Body of pancreas (tissue), 4 donors: Measurements from ENCODE around the gene TTC39C. TPM values are rescaled to one million over a fixed set of nuclear protein-coding genes. Genes with fewer than 3 reads are reported as not detected.

Experiments used
- ATAC-seq: fragments of 150-250 bp; one replicate; pipeline ENCODE4 v1.9.1; 2016
- DNase-seq, 4 donors: peaks; one replicate each; pipeline ENCODE4 v3.0.0-alpha.2; 2019
- H3K27ac ChIP-seq, 4 donors: fragments of 200-600 bp; sonication (generic); 1 replicate in 3 of 4; 2 replicates in 1 of 4; pipeline versions ENCODE4 v1.5.1 to v1.6.1; 2016 to 2019; ENCODE audit warnings: mild to moderate bottlenecking in 1 of 4, mixed read lengths in 1 of 4, moderate library complexity in 1 of 4
- H3K27me3 ChIP-seq, 2 donors: fragments of 200-600 bp; sonication (generic); one replicate each; pipeline ENCODE4 v1.6.0; 2016; ENCODE audit warnings: mild to moderate bottlenecking in 1 of 2
- H3K36me3 ChIP-seq, 2 donors: fragments of 200-600 bp; sonication (generic); replicated peaks in 1 of 2; 2 replicates each; pipeline ENCODE4 v1.5.1; 2016; ENCODE audit warnings: low read depth in 2 of 2; ENCODE audit not compliant: insufficient read depth in 1 of 2
- H3K4me1 ChIP-seq: fragments of 200-600 bp; sonication (generic); one replicate; pipeline ENCODE4 v1.6.0; 2016
- H3K4me3 ChIP-seq, 2 donors: fragments of 200-600 bp; sonication (generic); 1 replicate in 1 of 2; 2 replicates in 1 of 2; pipeline ENCODE4 v1.5.1; 2016 to 2019
- H3K9me3 ChIP-seq, 3 donors: fragments of 200-600 bp; sonication (generic); 1 replicate in 2 of 3; 2 replicates in 1 of 3; pipeline ENCODE4 v1.5.1; 2016
- POLR2A ChIP-seq, 3 donors: fragments of 450-650 bp; IDR thresholded peaks; one replicate each; pipeline ENCODE4 v1.6.1; 2016; ENCODE audit warnings: antibody characterized with exemption in 3 of 3, mild to moderate bottlenecking in 2 of 3
- WGBS, 2 donors: methylation state at CpG; one replicate each; pipeline ENCODE4 v1.1.5; 2017; 5-methylcytosine and 5-hydroxymethylcytosine counted together
- intact Hi-C: fragments of 100-400 bp; cut with DNase I; formaldehyde crosslinking; loops from one replicate; pipeline ENCODE4 v1.15.1; 2023
- total RNA-seq, 2 donors: library from RNA; depleted of rRNA; stranded (reverse); fragments of >200 nt; gene quantifications; one replicate each; pipeline ENCODE4 v1.1.0, GENCODE V29; 2016
- TF ChIP-seq, protein P1 (sequence below), 7 experiments: fragments of 450-650 bp in 4 of 7; fragments of 200-600 bp in 3 of 7; sonication (generic) in 3 of 7; IDR thresholded peaks; one replicate each; pipeline ENCODE4 v1.5.1; 2016 to 2019; ENCODE audit warnings: antibody characterized with exemption in 7 of 7

TTC39C gene
- total RNA-seq, 2 donors from 2014 or later = 20.1 to 21.8 TPM

DNA sequence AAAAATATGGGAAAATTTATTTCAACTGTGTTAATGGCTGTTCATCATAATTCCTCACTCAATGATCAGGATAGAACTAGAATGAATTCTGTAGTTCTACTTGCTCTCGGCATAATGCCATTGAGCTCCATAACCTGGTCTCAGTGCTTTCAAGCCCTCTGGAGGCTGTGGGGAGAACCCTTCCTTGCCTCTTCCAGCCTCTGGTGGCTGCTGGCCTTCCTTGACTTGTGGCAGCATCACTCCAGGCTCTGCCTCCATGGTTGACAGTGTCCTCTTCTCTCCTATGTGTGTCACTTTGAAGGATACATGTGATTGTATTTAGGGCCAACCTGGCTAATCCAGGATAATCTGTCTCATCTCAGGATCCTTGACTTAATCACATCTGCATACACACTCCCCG, 97.4 kb downstream of the TTC39C start:
- no peak for DNase-seq
- H3K27ac ChIP-seq = peak overlapping the region in 3 of 4 donors; percentile 85 to 94 (median 87)
- no peaks in the 10 kb centered on the region for H3K36me3 ChIP-seq
- H3K9me3 ChIP-seq = no peaks in the 10 kb centered on the region
- H3K4me3 ChIP-seq = no peak overlapping the region
- 64 to 65% methylated on average over 2 of the region's 2 CpGs for WGBS, 2 donors
- peaks cover 44% of the 10 kb centered on the region for H3K4me1 ChIP-seq
- intact Hi-C loops = no loop called here
- no peak for TF ChIP-seq POLR2A (IDR thresholded peaks at IDR 0.05)
- TF ChIP-seq, protein P1, sequence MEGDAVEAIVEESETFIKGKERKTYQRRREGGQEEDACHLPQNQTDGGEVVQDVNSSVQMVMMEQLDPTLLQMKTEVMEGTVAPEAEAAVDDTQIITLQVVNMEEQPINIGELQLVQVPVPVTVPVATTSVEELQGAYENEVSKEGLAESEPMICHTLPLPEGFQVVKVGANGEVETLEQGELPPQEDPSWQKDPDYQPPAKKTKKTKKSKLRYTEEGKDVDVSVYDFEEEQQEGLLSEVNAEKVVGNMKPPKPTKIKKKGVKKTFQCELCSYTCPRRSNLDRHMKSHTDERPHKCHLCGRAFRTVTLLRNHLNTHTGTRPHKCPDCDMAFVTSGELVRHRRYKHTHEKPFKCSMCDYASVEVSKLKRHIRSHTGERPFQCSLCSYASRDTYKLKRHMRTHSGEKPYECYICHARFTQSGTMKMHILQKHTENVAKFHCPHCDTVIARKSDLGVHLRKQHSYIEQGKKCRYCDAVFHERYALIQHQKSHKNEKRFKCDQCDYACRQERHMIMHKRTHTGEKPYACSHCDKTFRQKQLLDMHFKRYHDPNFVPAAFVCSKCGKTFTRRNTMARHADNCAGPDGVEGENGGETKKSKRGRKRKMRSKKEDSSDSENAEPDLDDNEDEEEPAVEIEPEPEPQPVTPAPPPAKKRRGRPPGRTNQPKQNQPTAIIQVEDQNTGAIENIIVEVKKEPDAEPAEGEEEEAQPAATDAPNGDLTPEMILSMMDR (IDR thresholded peaks at IDR 0.05) = no peak
- ATAC-seq = no peak
- no peaks in the 10 kb centered on the region for H3K27me3 ChIP-seq

DNA sequence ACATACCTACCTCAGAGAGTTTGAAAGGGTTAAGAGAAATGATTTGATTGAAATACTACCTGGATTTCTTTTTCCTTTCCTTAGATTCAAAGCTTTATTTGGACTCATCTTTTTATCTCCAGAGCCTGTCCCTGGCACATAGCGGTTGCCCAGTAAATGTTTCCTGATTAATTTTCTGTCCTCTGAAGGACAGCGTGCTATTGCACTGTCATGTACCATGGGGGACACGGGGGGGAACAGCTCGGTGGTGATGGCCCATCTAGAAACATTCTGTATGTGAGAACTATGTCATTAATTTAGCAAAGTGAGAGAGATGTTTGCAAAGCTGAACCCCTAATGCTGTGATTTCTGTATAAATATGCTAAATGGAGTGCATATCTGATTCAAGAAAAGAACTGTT, 97.9 kb downstream of the TTC39C start:
- intact Hi-C loops = no loop called here
- Histone ChIP-seq H3K36me3 (no peaks in the 10 kb centered on the region), H3K27ac (peak overlapping the region; percentile 85 to 94 (median 86)), H3K4me1 (peaks cover 44% of the 10 kb centered on the region), H3K27me3 (no peaks in the 10 kb centered on the region), H3K9me3 (no peaks in the 10 kb centered on the region), H3K4me3 (no peak overlapping the region)
- 46 to 48% methylated on average over 4 of the region's 4 CpGs for WGBS, 2 donors
- TF ChIP-seq, protein P1 (IDR thresholded peaks at IDR 0.05) = no peak
- TF ChIP-seq POLR2A (IDR thresholded peaks at IDR 0.05) = no peak
- DNase-seq = no peak
- ATAC-seq = no peak

DNA sequence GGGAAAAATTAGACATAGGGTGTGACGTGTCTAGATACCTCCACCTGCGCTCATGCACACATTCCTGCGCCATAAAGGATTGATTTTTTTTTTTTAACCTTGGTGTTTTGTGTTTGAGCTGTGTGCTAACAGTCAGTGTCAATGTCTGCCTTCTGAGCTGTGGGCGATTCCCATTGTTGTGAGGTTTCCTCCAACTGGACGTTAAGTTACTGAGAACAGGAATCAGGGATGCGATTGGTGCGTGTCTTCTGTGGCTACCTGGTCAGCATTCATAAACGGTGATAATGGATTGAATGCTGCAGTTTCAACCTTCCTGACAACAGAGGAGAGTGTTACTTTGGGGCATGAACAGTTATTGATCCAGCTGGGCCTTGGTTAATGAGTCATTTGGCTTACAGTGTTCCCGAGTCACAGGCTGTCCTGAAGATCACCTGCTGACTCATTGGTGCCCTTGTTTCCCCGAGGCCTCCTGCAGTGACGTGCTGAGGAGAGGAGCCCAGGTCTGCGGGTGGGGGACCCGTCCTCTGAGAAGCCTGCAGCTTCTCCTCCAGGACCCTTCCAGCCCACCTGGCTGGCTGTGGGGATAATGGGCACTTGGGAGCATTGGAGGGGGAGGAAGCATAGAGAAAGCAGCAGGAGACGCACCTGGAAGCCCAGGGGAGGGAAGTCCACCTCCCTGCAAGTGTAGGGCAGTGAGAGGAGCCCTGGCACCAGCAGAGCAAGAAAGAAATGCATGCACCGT, 98.5 kb downstream of the TTC39C start:
- 19 to 23% methylated on average over 10 to 15 of the region's 15 CpGs for WGBS, 2 donors
- intact Hi-C loops = no loop called here
- no peaks in the 10 kb centered on the region for H3K9me3 ChIP-seq
- peaks cover 44% of the 10 kb centered on the region for H3K4me1 ChIP-seq
- peak overlapping the region; percentile 85 to 94 (median 86) for H3K27ac ChIP-seq
- peak in 2 of 3 donors; percentile 41 to 51 for TF ChIP-seq POLR2A (IDR thresholded peaks at IDR 0.05)
- TF ChIP-seq, protein P1 (IDR thresholded peaks at IDR 0.05) = no peak
- H3K27me3 ChIP-seq = no peaks in the 10 kb centered on the region
- H3K36me3 ChIP-seq = no peaks in the 10 kb centered on the region
- ATAC-seq (peak; percentile 96), DNase-seq (peak; percentile 72 to 90 (median 83))
- H3K4me3 ChIP-seq = no peak overlapping the region

DNA sequence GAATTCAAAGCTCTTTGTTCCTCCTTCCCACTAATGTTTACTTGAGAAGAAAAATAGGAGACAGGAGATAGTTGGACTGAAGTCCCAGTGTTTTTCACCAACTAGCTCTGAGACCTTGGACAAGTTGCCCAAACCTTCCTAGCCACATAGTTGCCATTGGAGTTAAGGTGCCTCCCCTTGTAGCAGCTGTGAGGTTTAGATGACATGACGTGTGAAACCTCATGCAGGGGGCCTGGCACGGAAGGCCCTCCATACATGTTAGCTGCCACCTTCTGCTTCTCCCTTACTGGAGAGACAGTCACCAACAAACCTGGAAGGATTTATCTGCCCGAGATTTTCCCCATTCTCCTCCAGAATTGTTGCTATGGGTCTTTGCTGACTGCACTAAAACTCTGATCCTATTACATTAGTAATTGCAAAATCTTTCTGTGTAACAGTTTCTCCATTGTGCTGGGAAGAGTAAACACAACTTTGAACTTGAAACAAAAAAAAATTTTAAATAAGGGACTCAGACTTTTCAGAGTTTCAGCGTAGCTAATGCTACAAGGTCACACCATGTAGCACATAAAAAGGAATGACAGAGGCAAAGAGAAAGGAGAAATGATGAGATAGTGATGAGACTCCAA, 100.5 kb downstream of the TTC39C start:
- Histone ChIP-seq H3K36me3 (no peaks in the 10 kb centered on the region), H3K27me3 (no peaks in the 10 kb centered on the region), H3K27ac (peak overlapping the region in 3 of 4 donors; percentile 15 to 87 (median 47)), H3K4me3 (no peak overlapping the region), H3K4me1 (peaks cover 48% of the 10 kb centered on the region), H3K9me3 (no peaks in the 10 kb centered on the region)
- intact Hi-C loops = no loop called here
- ATAC-seq = no peak
- DNase-seq = no peak
- TF ChIP-seq POLR2A (IDR thresholded peaks at IDR 0.05) = no peak
- TF ChIP-seq, protein P1 (IDR thresholded peaks at IDR 0.05) = no peak
- 55 to 60% methylated on average over 4 of the region's 4 CpGs for WGBS, 2 donors
